LNCAP (cell line): ENCODE results near the gene NGRN.

Experiments used
- TF ChIP-seq, protein P1 (sequence below): fragments of 450-650 bp; IDR thresholded peaks from 2 replicates; pipeline ENCODE4 v1.5.1; 2017; ENCODE audit warnings: mild to moderate bottlenecking

Gene NGRN

DNA sequence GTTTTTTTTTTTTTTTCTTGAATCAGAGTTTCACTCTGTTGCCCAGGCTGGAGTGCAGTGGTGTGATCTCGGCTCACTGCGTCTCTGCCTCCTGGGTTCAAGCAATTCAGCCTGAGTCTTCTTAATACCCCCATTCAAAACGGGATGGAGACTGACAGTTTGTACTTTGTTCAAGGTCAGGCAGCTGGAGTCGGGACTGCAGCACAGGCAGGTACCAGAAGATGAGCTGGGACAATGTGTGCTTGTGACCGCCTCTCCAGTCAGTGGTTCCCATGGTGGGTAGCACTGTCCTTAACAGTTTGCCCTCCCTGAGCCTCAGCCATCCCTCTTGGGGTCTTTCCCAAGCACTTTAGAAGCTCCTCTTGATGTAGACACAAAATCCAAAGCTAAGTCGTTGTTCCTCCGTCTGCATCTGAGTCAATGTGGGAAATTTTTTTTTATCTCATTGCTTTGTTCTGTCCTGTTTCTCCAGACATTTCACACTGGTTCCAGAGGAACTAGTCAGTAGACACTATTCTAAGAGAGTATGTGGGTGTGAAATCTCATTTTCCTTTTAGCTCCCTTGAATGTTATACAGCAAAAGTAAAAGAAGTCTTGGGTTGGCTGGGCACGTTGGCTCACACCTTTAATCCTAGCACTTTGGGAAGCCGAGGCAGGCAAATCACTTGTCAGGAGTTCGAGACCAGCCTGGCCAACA is 21.4 kb upstream of the NGRN start:
- TF ChIP-seq, protein P1, sequence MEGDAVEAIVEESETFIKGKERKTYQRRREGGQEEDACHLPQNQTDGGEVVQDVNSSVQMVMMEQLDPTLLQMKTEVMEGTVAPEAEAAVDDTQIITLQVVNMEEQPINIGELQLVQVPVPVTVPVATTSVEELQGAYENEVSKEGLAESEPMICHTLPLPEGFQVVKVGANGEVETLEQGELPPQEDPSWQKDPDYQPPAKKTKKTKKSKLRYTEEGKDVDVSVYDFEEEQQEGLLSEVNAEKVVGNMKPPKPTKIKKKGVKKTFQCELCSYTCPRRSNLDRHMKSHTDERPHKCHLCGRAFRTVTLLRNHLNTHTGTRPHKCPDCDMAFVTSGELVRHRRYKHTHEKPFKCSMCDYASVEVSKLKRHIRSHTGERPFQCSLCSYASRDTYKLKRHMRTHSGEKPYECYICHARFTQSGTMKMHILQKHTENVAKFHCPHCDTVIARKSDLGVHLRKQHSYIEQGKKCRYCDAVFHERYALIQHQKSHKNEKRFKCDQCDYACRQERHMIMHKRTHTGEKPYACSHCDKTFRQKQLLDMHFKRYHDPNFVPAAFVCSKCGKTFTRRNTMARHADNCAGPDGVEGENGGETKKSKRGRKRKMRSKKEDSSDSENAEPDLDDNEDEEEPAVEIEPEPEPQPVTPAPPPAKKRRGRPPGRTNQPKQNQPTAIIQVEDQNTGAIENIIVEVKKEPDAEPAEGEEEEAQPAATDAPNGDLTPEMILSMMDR, result no peak

DNA sequence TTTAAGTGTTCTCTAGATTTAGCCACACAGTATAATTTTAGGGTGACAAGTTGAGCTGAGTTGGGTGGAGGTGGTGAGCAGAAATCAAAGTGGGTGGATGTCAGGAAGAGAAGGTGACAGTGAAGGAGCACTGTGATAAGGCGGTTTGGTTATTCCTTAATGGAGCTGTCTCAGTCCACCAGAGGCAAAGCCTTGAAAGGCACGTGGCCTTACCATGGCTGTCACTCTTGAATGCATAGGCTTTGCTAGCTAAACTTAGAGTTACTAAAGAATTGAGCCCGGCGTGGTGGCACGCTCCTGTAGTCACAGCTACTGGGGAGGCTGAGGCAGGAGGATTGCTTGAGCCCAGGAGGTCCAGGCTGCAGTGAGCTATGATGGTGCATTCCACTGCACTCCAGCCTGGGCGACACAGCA is 16.7 kb upstream of the NGRN start:
- TF ChIP-seq, protein P1, result no peak

DNA sequence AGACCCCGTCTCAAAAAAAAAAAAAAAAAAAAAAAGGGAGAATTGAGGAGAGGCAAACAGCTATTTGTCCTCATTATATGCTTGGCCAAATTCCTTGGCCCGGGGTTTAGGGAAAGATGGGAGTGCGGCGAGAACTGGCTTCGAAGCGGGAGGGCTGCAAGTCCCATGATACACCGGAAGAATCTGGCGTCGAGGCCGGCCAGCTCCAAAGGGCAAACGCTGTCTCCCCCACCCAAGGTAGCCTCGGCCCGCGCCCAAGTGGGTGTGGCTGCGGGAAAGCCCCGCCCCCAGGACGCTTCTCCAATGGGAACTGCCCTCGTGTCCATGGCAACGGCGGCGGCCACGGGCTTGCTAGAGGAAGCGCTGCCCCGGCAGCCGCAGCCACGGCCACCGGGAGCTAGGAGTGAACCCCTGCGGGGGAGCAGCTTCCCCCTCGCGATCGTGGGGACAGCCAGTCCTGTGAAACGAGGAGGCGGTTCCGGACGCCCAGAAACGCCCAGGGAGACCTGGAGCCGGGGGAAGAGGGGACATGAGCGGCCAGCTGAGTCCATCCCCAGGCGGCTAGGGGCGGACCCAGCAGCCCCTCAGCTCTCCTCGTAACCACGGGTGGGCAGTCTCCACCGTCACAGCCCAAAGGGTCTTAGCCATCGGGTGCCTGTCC is 16.1 kb upstream of the NGRN start, which contains the start of gene TTLL13:
Gene TTLL13 (plus strand): TSS at position 354 of the 661 bp plus-strand sequence. CDS start 1,075 bp downstream, outside the sequence.
- TF ChIP-seq, protein P1, result no peak

DNA sequence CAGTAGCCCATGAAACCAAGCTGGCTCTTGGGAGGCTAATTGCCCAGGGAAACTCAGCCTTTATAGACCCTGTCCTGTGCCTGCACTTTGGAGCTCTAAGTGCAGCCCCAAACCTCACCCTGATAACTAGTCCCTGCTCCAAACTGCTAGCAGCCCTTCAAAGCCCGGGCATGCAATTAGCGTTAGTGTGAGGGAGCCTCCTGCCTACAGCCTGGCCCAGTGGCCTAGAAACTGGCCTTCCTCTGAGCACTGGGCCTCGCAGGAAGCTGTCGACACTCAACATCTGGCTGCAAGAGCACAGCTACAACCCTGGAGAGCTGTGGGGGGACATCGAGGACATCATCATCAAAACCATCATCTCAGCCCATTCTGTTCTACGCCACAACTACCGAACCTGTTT is 7.7 kb upstream of the NGRN start:
- TF ChIP-seq, protein P1, result no peak

DNA sequence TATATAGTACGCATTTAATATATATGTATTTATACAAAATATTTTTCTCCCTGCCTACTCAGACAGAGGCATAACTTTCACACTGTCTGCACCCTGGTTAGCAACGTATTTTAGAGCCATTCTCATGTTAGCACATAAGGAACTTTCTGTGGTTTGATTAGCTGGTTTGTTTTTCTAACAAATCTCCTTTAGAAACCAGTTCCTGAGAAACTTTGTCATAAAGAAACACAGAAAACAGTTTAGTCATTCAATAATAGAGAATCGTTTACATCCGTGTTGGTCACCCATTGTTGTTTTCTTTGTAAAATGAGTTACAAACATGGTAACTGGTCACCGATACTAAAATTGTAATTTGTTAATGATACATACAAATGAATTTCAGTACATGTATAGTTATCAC is 5.9 kb upstream of the NGRN start:
- TF ChIP-seq, protein P1, result no peak

DNA sequence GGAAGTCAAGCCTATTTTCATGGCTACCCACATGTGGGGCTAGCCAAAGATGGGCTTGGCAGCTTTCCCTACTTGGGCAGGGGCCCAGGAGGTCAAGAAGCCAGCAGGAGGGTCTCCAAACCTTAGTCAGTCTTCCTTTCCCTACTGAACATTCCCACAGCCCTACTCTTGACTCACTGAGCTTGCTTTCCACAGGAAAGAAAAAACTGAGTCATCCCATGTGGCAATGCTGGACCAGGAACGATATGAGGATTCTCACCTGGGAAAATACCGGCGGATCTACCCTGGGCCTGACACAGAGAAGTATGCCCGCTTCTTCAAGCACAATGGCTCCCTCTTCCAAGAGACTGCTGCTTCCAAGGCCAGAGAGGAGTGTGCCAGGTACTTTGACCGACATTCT is 3.7 kb upstream of the NGRN start:
- TF ChIP-seq, protein P1, result no peak

DNA sequence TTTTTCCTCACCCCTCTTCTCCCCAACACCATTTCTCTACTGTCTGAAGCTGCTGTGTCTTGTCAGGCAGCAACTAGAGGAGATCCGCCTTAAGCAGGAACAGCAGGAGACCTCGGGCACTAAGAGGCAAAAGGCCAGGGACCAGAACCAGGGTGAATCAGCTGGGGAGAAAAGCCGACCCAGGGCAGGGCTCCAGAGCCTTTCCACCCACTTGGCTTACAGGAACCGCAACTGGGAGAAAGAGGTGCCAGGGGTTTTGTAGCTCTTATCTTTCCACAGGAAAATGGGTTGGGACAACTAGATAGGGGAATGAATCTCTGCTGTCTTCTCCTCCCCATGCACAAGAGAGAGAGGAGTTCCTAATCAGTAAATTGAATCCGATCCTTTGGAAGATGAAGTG is 3.0 kb upstream of the NGRN start:
- TF ChIP-seq, protein P1, result no peak
